Measurements from ENCODE around the gene ALDH2. TPM values are rescaled to one million over a fixed set of nuclear protein-coding genes. Genes with fewer than 3 reads are reported as not detected.
A peak's percentile ranks its signal among the peaks of the same experiment; 100 is the strongest.

ALDH2 gene
- total RNA-seq, 4 donors from 2014 or later, result 70.2 to 120 (median 95.3) TPM

- WGBS, 2 donors, result 34 to 49% methylated on average over 17 of the region's 17 CpGs
- Histone ChIP-seq H3K36me3 (peaks cover 0 to 23% (median 0%) of the 10 kb centered on the region in 3 donors), H3K27ac (peak overlapping the region; percentile 43 to 86 (median 80)), H3K27me3 (no peaks in the 10 kb centered on the region), H3K4me1 (peaks cover 3 to 71% (median 44%) of the 10 kb centered on the region in 4 donors), H3K9me3 (no peaks in the 10 kb centered on the region), H3K4me3 (peak overlapping the region in 1 of 4 donors; percentile 18)
- TF ChIP-seq POLR2A (IDR thresholded peaks at IDR 0.05) (peak in 1 of 2 donors; percentile 17), EP300 (IDR thresholded peaks at IDR 0.05) (peak; percentile 43 to 92)
- TF ChIP-seq, protein P1, sequence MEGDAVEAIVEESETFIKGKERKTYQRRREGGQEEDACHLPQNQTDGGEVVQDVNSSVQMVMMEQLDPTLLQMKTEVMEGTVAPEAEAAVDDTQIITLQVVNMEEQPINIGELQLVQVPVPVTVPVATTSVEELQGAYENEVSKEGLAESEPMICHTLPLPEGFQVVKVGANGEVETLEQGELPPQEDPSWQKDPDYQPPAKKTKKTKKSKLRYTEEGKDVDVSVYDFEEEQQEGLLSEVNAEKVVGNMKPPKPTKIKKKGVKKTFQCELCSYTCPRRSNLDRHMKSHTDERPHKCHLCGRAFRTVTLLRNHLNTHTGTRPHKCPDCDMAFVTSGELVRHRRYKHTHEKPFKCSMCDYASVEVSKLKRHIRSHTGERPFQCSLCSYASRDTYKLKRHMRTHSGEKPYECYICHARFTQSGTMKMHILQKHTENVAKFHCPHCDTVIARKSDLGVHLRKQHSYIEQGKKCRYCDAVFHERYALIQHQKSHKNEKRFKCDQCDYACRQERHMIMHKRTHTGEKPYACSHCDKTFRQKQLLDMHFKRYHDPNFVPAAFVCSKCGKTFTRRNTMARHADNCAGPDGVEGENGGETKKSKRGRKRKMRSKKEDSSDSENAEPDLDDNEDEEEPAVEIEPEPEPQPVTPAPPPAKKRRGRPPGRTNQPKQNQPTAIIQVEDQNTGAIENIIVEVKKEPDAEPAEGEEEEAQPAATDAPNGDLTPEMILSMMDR (IDR thresholded peaks at IDR 0.05), result no peak
- DNase-seq (ENCODE audit: low spot score in 2 of 2), result peak; percentile 55 to 88
Measured at GRCh38 chr12:111773801-111774551, 7.2 kb downstream of the ALDH2 start.

- TF ChIP-seq, protein P1 (IDR thresholded peaks at IDR 0.05), result no peak
- TF ChIP-seq EP300 (IDR thresholded peaks at IDR 0.05), result peak in 1 of 2 donors; percentile 87
- peak in 1 of 2 donors; percentile 49 for TF ChIP-seq POLR2A (IDR thresholded peaks at IDR 0.05)
- H3K9me3 ChIP-seq, result no peaks in the 10 kb centered on the region
- peaks cover 0 to 36% (median 0%) of the 10 kb centered on the region in 3 donors for H3K36me3 ChIP-seq
- peaks cover 3 to 63% (median 42%) of the 10 kb centered on the region in 4 donors for H3K4me1 ChIP-seq
- peak overlapping the region in 2 of 4 donors; percentile 2 to 14 for H3K4me3 ChIP-seq
- peak overlapping the region; percentile 43 to 86 (median 80) for H3K27ac ChIP-seq
- 15 to 19% methylated on average over 15 of the region's 15 CpGs for WGBS, 2 donors
- H3K27me3 ChIP-seq, result no peaks in the 10 kb centered on the region
- DNase-seq (ENCODE audit: low spot score in 2 of 2), result peak; percentile 49 to 81
Measured at GRCh38 chr12:111775205-111776193, 8.8 kb downstream of the ALDH2 start.

- Histone ChIP-seq H3K27me3 (no peaks in the 10 kb centered on the region), H3K4me1 (peaks cover 3 to 56% (median 42%) of the 10 kb centered on the region in 4 donors), H3K4me3 (no peak overlapping the region), H3K9me3 (peaks cover 0 to 7% (median 0%) of the 10 kb centered on the region in 4 donors), H3K36me3 (peaks cover 0 to 44% (median 0%) of the 10 kb centered on the region in 3 donors), H3K27ac (peak overlapping the region in 3 of 4 donors; percentile 61 to 86 (median 77))
- TF ChIP-seq, protein P1 (IDR thresholded peaks at IDR 0.05), result no peak
- TF ChIP-seq EP300 (IDR thresholded peaks at IDR 0.05) (no peak), POLR2A (IDR thresholded peaks at IDR 0.05) (no peak)
- no peak for DNase-seq (ENCODE audit: low spot score in 2 of 2)
- 79 to 88% methylated on average over 3 of the region's 3 CpGs for WGBS, 2 donors
Measured at GRCh38 chr12:111776836-111777344, 10.2 kb downstream of the ALDH2 start.

- Histone ChIP-seq H3K4me3 (no peak overlapping the region), H3K36me3 (peaks cover 0 to 50% (median 0%) of the 10 kb centered on the region in 3 donors), H3K4me1 (peaks cover 3 to 55% (median 42%) of the 10 kb centered on the region in 4 donors), H3K27ac (peak overlapping the region in 3 of 4 donors; percentile 61 to 86 (median 77)), H3K9me3 (peaks cover 0 to 7% (median 0%) of the 10 kb centered on the region in 4 donors), H3K27me3 (no peaks in the 10 kb centered on the region)
- TF ChIP-seq EP300 (IDR thresholded peaks at IDR 0.05), result peak in 1 of 2 donors; percentile 7
- TF ChIP-seq, protein P1 (IDR thresholded peaks at IDR 0.05), result no peak
- 80 to 89% methylated on average over 16 of the region's 16 CpGs for WGBS, 2 donors
- no peak for DNase-seq (ENCODE audit: low spot score in 2 of 2)
Measured at GRCh38 chr12:111777345-111778045, 10.8 kb downstream of the ALDH2 start.

Measured in tibial nerve (tissue), 4 donors.